A673 (cell line): ENCODE results near the gene TMEM232. TPM values are rescaled to one million over a fixed set of nuclear protein-coding genes. Genes with fewer than 3 reads are reported as not detected.
"Not testable (repeated sequence)": the region's sequence is repeated elsewhere in the genome, so short reads cannot be mapped to it uniquely, and the experiment has no call there.

Source experiments
- BruUV-seq: library from RNA; stranded (reverse); fragments of 400-500 nt; replicated peaks from 2 replicates; lab custom pipeline; 2021; lab: Mats Ljungman, UMichigan
- CTCF ChIA-PET: fragments of 300-600 bp; sonication (Branson Sonifier 250); formaldehyde crosslinking; loops from one replicate; lab custom pipeline; 2022; ENCODE audit warnings: antibody characterized with exemption; lab: Charles Lee
- POLR2A ChIA-PET: fragments of 300-600 bp; sonication (Branson Sonifier 250); formaldehyde crosslinking; loops from one replicate; lab custom pipeline; 2022; ENCODE audit warnings: antibody characterized with exemption; ENCODE audit not compliant: low non-redundant PET; lab: Charles Lee
- DNase-seq: peaks from one replicate; pipeline ENCODE4 v3.0.0-alpha.2; 2015; ENCODE audit warnings: low spot score
- H3K27ac ChIP-seq: fragments of 200-600 bp; sonication (generic); 2 replicates; pipeline ENCODE4 v1.5.1; 2016; ENCODE audit warnings: mixed run types, low read depth, mild to moderate bottlenecking, mixed read lengths, antibody characterized with exemption, low read length; ENCODE audit not compliant: poor library complexity, severe bottlenecking
- H3K27me3 ChIP-seq: fragments of 200-600 bp; sonication (generic); replicated peaks from 2 replicates; pipeline ENCODE4 v1.6.1; 2017; ENCODE audit warnings: mixed run types, low read depth, mild to moderate bottlenecking, mixed read lengths, antibody characterized with exemption, low read length; ENCODE audit not compliant: insufficient read depth, poor library complexity
- H3K36me3 ChIP-seq: fragments of 200-600 bp; sonication (generic); 2 replicates; pipeline ENCODE4 v1.6.1; 2016; ENCODE audit warnings: mixed run types, mild to moderate bottlenecking, mixed read lengths, antibody characterized with exemption, low read length; ENCODE audit not compliant: insufficient read depth, poor library complexity, severe bottlenecking
- H3K4me1 ChIP-seq: fragments of 200-600 bp; sonication (generic); 2 replicates; pipeline ENCODE4 v1.6.1; 2017; ENCODE audit warnings: mixed run types, mild to moderate bottlenecking, mixed read lengths, antibody characterized with exemption, low read length; ENCODE audit not compliant: insufficient read depth, poor library complexity, severe bottlenecking
- H3K4me3 ChIP-seq: fragments of 200-600 bp; sonication (generic); 2 replicates; pipeline ENCODE4 v1.5.1; 2016; ENCODE audit warnings: low read depth, mixed run types, mild to moderate bottlenecking, mixed read lengths, low read length; ENCODE audit not compliant: poor library complexity, severe bottlenecking
- H3K9me3 ChIP-seq: fragments of 200-600 bp; sonication (generic); 2 replicates; pipeline ENCODE4 v1.6.1; 2016; ENCODE audit warnings: mixed run types, low read depth, mild to moderate bottlenecking, mixed read lengths, antibody characterized with exemption, low read length; ENCODE audit not compliant: poor library complexity, severe bottlenecking
- EZH2 ChIP-seq: fragments of 200-600 bp; sonication (generic); IDR thresholded peaks from 2 replicates; pipeline ENCODE4 v1.6.1; 2017; ENCODE audit warnings: borderline replicate concordance, low read depth, mild to moderate bottlenecking, mixed read lengths, antibody characterized with exemption, low read length; ENCODE audit not compliant: poor library complexity, severe bottlenecking
- intact Hi-C: fragments of 100-400 bp; cut with micrococcal nuclease; formaldehyde crosslinking; loops from one replicate; pipeline ENCODE4 v1.10.0; 2022; ENCODE audit not compliant: unreplicated experiment
- total RNA-seq: library from RNA; stranded (reverse); gene quantifications from 2 replicates; pipeline ENCODE4 v1.2.3, GENCODE V29; 2021
- TF ChIP-seq, protein P1 (sequence below): fragments of 300-800, 200-600 bp; sonication (generic); conservative IDR thresholded peaks from 2 replicates; pipeline ENCODE4 v1.5.1; 2017; ENCODE audit warnings: low read depth, mild to moderate bottlenecking, antibody characterized with exemption, low read length, moderate library complexity, mixed read lengths

The TMEM232 gene
- total RNA-seq, 1 experiment from 2014 or later = 0.82 TPM

DNA sequence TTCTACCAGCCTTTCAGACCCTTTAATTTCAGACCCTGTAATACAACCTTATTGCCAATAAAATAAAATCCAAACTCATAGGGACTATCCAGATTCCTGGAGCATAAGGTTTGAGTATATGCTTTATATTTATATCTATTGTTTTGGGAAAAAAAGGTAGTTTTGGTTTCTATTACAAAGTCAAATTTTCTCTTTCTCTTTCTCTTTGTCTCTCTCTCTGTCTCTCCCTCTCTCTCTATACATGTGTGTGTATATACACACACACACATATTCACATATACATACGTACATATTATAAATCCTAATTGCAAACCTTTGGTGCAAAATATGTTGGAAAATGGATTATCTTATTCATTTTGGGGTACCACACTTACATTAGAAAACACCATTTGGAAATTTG, 39.0 kb downstream of the TMEM232 start:
- CTCF ChIA-PET = no interaction called here
- DNase-seq = no peak
- H3K4me1 ChIP-seq = no peaks in the 10 kb centered on the region
- no peak overlapping the region for H3K4me3 ChIP-seq
- no peak for TF ChIP-seq EZH2
- TF ChIP-seq, protein P1, sequence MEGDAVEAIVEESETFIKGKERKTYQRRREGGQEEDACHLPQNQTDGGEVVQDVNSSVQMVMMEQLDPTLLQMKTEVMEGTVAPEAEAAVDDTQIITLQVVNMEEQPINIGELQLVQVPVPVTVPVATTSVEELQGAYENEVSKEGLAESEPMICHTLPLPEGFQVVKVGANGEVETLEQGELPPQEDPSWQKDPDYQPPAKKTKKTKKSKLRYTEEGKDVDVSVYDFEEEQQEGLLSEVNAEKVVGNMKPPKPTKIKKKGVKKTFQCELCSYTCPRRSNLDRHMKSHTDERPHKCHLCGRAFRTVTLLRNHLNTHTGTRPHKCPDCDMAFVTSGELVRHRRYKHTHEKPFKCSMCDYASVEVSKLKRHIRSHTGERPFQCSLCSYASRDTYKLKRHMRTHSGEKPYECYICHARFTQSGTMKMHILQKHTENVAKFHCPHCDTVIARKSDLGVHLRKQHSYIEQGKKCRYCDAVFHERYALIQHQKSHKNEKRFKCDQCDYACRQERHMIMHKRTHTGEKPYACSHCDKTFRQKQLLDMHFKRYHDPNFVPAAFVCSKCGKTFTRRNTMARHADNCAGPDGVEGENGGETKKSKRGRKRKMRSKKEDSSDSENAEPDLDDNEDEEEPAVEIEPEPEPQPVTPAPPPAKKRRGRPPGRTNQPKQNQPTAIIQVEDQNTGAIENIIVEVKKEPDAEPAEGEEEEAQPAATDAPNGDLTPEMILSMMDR = no peak
- intact Hi-C loops = no loop called here
- BruUV-seq = no TSS peak
- H3K27ac ChIP-seq = no peak overlapping the region
- no peaks in the 10 kb centered on the region for H3K9me3 ChIP-seq
- POLR2A ChIA-PET = no interaction called here
- H3K27me3 ChIP-seq = no peaks in the 10 kb centered on the region
- H3K36me3 ChIP-seq = no peaks in the 10 kb centered on the region

- Histone ChIP-seq H3K36me3 (no peaks in the 10 kb centered on the region), H3K9me3 (no peaks in the 10 kb centered on the region), H3K4me1 (no peaks in the 10 kb centered on the region), H3K27ac (no peak overlapping the region), H3K27me3 (no peaks in the 10 kb centered on the region), H3K4me3 (no peak overlapping the region)
- BruUV-seq = no TSS peak
- intact Hi-C loops = no loop called here
- ChIA-PET POLR2A (no interaction called here), CTCF (no interaction called here)
- no peak for DNase-seq
- TF ChIP-seq EZH2 = no peak
Observed at GRCh38 chr5:110686270-110686669, 40.2 kb downstream of the TMEM232 start.

DNA sequence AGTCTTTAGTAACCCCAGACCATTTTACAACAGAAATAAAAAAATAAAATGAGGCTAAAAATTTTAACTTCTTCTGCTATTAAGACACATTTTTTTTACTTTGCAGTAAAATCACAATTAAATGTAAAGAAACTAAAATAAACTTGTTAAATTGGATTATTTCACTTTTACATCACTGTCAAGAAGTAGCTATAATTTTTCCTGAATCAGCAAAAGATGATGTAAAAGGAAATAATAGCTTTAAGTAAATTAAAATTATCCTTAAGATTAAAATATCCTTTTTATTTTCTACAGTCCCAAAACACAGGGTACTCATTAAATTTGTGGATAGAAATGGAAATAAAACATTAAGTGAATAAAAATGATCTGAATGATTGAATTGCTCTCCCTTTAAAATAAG, 44.5 kb downstream of the TMEM232 start:
- H3K9me3 ChIP-seq = no peaks in the 10 kb centered on the region
- ChIA-PET CTCF (no interaction called here), POLR2A (no interaction called here)
- H3K36me3 ChIP-seq = no peaks in the 10 kb centered on the region
- H3K4me1 ChIP-seq = no peaks in the 10 kb centered on the region
- H3K27me3 ChIP-seq = no peaks in the 10 kb centered on the region
- intact Hi-C loops = no loop called here
- H3K27ac ChIP-seq = no peak overlapping the region
- no peak overlapping the region for H3K4me3 ChIP-seq
- DNase-seq = no peak
- TF ChIP-seq, protein P1 = no peak
- no peak for TF ChIP-seq EZH2
- no TSS peak for BruUV-seq

DNA sequence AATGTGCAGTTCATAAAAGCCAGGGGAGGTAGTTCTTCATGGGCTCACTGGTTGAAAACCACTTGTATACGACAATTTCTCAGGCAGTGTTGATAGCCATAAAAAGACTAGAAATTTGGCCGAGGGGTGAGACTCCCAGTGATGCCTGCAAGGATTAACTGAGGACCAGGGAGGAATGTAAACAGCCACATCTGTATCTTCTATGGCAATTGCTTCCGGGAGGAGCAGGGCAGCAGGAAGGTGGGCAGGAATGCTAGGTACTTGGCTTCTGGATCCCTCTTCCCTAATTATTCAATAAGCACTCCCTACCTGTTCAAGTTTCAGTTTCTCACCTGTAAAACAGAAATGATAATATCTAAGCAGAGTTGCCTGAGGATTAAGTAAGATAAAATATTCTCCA, 45.4 kb downstream of the TMEM232 start:
- Histone ChIP-seq H3K36me3 (no peaks in the 10 kb centered on the region), H3K9me3 (no peaks in the 10 kb centered on the region), H3K27ac (no peak overlapping the region), H3K27me3 (no peaks in the 10 kb centered on the region), H3K4me1 (no peaks in the 10 kb centered on the region), H3K4me3 (no peak overlapping the region)
- no peak for DNase-seq
- TF ChIP-seq EZH2 = no peak
- TF ChIP-seq, protein P1 = no peak
- intact Hi-C loops = no loop called here
- BruUV-seq = no TSS peak
- ChIA-PET CTCF (no interaction called here), POLR2A (no interaction called here)

DNA sequence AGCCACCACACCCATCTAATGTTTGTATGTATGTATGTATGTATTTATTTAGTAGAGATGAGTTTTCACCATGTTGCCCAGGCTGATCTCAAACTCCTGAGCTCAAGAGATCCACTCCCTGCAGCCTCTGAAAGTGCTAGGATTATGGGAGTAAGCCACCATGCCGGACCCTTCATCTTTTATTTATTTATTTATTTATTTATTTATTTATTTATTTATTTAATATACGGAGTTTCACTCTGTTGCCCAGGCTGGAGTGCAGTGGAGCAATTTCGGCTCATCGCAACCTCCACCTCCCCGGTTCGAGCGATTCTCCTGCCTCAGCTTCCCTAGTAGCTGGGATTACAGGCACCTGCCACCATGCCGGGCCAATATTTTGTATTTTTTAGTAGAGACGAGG, 49.9 kb downstream of the TMEM232 start:
- H3K27me3 ChIP-seq, DNase-seq, H3K4me1 ChIP-seq, H3K9me3 ChIP-seq, H3K27ac ChIP-seq, CTCF ChIA-PET, POLR2A ChIA-PET, intact Hi-C loops, H3K36me3 ChIP-seq, H3K4me3 ChIP-seq, BruUV-seq: not testable (repeated sequence)
